Stimulated activated CD8-positive, alpha-beta memory T cell treated with anti-CD3 and anti-CD28 coated beads, Interleukin-12 subunit alpha, Interleukin-12 subunit beta, amount 100 ng/mL, for 24 hours (primary cell): ENCODE measurements around the gene TADA2B.

Experiments used
- DNase-seq: peaks from one replicate; pipeline ENCODE4 v3.0.0-alpha.2; 2020; ENCODE audit errors: extremely low read depth

The TADA2B gene

DNA sequence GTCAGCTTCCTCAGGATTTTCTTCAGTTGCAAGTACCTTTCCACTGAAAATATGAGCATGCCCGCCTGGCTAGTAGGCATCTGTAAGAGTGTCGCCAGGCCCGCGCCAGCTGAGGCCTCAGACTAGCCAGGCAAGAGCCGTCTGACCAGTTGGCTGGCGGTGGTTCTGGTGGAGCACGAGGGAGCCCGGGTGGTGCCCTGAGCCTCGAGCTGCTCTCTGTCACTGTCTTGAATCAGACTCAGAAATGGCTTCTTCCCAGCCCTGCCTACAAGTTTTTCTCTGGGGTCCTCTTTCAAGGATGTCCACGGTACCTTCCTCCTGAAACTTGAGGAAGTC lies 12.8 kb downstream of the TADA2B start:
- DNase-seq = no peak

GRCh38 chr4:7058792-7059191 lies 15.6 kb downstream of the TADA2B start:
- no peak for DNase-seq

GRCh38 chr4:7059662-7060061 lies 16.5 kb downstream of the TADA2B start:
- DNase-seq = no peak

DNA sequence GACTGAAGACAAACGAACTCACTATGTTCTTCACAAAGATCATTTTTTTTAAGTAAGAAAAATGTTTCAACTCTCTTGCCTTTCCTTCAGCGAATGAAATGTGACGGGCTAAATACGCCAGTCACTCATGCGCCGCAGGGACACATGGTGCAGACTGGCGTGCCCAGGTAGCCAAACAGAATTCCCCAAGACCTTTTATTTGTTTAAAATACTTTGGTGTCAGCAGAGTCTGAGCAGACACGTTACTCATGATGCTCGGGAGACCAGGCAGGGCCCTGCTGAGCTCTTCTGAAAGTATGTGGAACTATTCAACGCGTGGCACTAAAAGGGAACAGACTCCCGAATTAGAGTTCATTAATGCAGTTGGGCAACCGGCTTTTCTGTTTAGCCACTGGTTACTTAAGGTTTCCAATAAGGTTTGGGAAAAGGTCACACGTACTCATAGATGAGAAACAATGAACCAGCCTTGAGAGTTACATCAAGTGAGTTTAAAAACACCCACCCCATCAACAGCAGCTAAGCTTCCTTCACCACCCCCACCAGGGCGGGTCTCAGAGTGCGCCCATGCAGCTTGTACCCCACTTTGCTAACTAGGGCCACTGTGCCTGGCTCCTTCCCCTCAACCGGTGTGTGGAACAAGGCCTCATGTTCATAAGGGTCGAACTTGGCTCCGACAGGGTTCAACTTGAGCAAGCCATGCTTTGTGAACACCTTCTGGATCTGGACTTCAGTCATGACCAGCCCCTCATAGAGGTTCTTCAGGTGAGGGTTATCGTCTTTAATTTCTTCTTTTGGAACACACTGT lies 17.4 kb downstream of the TADA2B start:
- DNase-seq = no peak

DNA sequence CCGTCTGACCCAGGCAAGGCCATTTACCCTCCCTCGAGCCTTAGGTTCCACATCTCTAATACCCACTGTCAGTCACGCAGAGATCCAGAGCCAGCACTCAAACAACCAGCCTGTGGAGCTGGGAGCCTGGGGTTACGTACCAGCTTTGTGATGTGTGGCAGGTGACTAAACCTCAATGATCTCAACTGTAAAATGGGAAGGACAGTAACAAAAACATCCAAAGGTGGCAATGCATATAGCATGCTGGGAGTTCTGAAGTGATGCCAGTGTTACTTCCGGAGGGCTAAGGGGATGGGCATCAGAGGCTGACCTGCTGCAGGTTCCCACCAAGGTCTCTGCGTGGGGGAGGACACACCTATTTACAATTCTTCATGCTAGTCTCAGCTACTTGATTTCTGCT lies 18.6 kb downstream of the TADA2B start:
- DNase-seq = no peak

GRCh38 chr4:7062816-7063215 lies 19.6 kb downstream of the TADA2B start:
- no peak for DNase-seq

DNA sequence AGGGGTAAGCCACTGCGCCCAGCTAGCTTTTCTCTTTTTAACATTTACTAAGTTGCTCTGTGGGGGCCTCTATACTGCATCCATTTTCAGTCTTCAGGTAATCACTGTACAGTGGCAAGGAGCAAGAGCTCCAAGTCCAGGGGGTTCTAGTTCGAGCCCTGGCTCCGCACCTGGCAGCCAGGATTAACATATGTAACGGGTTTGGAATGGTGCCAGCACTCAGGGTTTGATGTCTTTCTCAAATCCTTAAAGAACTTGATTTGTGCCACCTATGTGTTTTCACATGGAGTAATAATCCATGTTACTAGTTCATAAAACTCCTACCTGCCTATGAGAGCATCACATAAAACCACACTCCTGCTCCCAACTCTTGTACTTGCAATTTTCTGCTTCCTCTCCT lies 20.2 kb downstream of the TADA2B start:
- DNase-seq = no peak

DNA sequence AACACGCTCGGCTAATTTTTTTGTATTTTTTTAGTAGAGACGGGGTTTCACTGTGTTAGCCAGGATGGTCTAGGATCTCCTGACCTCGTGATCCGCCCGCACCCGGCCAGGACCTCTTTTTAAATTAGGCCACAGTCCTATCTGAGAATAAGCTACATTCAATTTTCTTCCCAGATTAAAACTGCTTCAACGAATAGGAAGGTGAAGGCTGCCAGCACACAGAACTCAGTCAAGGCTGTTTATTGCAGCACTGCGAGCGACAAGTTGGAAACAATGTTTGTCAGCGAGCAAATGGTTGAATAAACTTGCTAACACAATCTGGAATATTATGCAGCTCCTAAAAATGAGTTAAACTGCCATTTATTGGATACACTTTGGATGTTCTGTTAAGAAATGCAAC lies 22.8 kb downstream of the TADA2B start:
- DNase-seq = no peak

- DNase-seq = no peak
Observed at GRCh38 chr4:7066493-7066892, 23.3 kb downstream of the TADA2B start.

DNA sequence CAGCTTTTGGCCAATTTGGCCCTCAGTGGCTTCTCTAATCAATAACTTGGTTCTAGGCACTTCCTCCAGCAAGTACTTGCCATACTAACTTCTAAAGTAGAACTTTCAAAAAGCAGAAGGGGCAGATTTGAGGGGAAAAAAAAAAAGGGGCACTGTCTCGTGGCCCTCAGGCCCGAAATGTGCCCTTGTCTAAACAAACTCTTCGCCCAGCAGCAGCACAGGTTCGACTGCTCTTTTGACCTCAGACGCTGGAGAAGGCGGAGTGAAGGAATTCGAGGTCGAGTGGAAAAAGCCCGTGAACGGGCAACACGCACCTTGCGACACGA lies 23.9 kb downstream of the TADA2B start:
- no peak for DNase-seq

GRCh38 chr4:7067452-7068278 lies 24.5 kb downstream of the TADA2B start, which contains the start of gene GRPEL1:
TSS of gene GRPEL1 (minus strand) at chr4:7068064. CDS start at chr4:7068032, 32 bp downstream.
- peak; percentile 100 for DNase-seq

DNA sequence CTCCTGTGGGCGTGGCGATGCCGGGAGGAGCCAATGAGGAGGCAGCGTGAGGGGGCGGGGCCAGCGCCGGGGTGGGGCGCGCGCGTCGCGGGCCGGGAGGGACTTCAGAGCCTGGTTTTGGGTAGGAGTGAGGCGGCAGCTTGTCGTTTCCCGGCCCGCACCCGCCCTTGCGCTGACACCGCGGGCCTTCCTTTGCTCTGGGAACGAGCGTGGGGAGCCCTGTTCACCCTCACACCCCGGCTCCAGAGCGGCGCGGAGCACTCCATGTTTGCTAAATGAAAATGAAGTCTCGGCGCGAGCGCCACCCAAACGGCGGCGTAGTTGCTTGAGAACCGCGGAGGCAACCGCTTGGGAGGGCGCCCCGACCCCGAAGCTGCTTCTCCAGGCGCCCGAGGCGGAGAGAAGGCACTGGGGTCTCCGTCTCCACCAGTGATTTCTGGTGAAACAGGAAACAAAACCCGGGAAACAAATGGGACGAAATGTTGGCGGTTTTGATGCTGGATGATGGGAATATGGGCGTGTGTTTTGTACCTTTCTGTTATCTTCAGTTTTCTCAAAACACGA lies 25.2 kb downstream of the TADA2B start:
- DNase-seq = no peak

GRCh38 chr4:7068883-7069282 lies 25.7 kb downstream of the TADA2B start:
- no peak for DNase-seq

DNA sequence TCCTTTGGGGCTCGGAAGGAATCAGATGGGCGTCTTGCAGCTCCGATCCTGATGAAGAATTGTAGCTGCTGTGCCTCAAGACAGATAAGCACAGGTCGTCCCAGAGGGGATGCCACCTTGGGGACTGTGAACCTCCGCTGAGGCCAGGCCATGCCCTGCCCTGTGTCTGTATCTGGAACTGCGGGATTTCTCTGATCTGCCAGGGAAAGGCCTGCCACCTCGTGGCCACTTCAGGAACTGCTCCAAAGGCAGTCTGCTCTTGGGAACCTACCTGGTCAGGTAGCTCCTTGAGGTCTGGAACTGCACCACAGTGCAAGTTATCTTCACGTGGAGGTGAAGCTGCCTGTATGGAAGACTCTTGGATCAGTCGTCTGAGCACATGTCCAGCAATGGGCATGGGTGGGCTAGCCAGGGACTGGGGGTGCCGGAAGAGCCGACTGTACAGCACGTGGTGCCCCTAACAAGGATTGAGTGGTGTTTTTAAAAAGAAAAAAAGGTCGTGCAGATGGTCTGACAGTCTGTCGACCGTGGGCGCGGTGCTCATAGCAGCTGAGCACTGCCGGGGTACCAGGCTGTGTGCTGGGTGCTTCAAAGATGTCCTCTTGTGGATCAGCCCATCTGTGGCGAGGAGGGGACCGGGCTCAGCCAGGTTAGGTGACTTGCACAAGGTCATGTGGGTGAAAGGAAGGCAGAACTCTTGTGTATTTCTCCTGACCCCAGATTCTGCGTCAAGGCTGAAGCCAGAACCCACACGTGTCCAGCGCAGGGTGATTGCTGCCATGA lies 27.7 kb downstream of the TADA2B start:
- DNase-seq = peak; percentile 51

DNA sequence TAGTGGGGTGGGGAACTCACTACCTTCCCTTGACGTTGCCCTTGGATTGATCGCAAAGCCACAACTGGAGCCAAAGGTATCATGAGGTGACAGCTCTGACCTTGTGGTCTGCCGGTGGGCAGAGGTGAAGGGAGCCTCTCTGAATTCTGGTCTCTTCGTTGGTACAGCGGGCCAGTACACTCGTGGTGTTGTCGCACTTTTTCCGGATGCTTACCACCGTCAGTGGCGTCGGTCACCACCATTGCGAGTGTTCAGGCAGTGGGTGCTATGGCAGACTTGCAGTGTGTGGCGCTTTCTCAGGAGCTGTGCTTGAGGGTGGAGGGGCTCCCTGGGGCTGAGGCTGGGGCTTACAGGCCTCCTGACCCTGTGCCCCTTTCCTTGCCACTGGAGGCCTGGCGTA lies 29.9 kb downstream of the TADA2B start:
- DNase-seq = no peak

DNA sequence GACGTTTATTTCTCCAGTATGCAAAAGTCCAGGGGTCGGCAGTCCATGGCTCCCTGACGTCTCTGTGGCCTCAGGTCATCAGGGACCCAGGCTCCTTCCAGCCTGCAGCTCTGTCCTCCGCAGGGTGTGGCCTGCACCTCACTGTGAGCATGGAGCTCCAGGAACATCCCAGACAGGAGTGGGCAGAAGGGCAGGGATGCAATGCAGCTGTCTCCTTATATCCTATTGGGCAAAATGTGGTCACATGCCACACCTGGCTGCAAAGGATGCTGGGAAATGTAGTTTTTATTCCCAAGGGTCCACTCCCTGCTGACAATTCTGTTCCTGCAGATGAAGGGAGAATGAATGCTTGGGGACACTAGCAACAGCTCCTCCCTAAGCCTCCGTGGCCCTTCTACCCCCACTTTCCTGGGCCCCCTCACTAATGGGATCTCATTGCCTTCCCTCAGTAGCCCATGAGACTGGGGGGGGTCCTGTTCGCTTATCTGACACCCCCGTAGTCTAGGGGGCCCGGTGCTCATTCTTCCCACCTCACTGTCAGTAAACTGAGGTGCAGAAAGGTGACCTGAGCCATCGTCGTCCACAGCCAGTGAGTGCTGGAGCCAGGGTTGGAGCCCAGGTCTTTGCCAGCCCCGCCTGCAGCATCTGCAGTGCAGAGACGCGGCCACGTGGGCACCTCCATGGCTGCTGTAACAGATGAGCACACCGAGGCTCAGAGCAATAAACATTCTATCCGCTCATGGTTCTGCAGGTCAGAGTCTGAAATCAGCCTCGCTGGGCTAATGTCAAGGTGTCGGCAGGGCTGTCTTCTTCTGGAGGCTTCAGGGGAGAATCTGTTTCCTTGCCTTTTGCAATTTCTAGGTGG lies 30.6 kb downstream of the TADA2B start:
- no peak for DNase-seq

DNA sequence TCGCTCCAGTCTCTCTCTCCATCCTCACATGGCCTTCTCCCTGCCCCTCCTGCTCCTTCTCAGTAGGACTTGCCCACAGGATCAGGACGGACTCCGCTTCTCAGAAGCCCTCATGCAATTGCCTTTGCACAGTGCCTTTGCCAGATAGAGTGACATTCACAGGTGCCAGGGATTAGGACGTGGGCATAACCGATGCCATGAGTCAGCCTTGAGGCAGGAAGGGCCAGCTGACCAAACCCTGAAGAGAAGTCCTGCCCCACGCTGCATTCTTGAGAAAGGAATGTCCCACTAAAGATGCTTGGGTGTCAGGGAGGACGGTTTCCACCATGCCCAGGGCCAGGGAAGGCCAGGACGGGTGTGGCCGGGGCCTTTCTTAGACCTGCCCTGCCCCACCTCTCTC lies 31.3 kb downstream of the TADA2B start:
- DNase-seq = no peak

GRCh38 chr4:7075962-7076695 lies 33.0 kb downstream of the TADA2B start:
- DNase-seq = no peak

GRCh38 chr4:7076696-7077082 lies 33.5 kb downstream of the TADA2B start:
- no peak for DNase-seq

DNA sequence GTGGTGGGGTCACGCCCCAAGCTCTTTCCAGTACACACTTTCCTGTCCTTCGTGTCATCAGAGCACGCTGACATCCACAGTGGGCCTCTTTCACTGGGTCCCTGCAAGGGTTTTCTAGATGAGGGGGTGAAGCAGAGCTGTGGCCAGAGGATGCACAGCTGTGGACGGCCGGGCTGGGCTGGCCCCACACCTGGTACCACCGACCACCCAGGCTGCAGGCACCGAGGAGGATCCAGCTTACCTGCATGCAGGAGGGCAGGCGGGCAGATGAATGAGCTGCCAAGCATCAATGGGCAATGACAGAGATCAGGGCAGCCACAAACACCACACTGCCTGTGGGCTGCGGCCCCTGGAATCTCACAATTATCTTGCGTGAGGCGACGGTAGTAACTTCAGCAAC lies 34.2 kb downstream of the TADA2B start:
- DNase-seq = no peak

GRCh38 chr4:7078025-7078424 lies 34.9 kb downstream of the TADA2B start:
- no peak for DNase-seq
